ENCODE results near the gene FAAH.
"Not testable (repeated sequence)": the region's sequence is repeated elsewhere in the genome, so short reads cannot be mapped to it uniquely, and the experiment has no call there.

Gene FAAH

DNA sequence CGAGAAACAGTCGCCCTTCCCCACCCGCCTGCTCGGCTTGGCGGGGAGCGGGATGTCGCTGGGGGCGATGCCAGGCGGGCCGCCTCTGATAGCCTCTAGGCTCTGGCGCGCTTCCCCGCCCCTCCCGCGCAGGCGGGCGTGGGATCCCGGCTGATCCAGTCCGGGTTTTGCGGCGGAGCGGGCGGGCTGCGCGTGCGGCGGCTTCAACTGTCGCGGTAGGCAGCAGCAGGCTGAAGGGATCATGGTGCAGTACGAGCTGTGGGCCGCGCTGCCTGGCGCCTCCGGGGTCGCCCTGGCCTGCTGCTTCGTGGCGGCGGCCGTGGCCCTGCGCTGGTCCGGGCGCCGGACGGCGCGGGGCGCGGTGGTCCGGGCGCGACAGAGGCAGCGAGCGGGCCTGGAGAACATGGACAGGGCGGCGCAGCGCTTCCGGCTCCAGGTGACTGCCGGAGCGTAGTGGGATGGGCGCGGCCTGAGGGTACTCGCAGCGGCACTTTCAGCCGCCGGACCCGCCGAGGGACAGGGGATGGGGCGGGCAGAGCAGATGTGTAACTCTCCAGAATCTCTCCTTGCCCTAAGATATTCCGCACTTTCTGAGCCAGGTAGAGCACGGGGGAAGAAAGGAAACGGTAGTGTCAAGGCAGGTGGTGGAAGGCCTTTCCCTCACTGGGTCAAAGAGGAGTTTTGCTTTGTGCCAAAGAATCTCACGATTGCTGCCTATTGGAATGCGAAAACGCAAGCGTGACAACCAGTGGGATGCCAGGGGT is at the start of gene FAAH:
Gene FAAH (plus strand): TSS at position 210 of the 764 bp plus-strand sequence. CDS start 32 bp downstream, at position 242.
- Histone ChIP-seq H3K27me3 (peaks cover 16% of the 10 kb centered on the region), H3K4me3 (ENCODE audit: low read depth in 1 of 2, low read length in 1 of 2) (peak within 1 kb of the TSS; percentile 64 to 65), H3K27ac (peak within 1 kb of the TSS; percentile 34), H3K9me3 (no peaks in the 10 kb centered on the region), H3K4me1 (ENCODE audit: control insufficient read depth in 1 of 2, insufficient read depth in 1 of 2, low read depth in 1 of 2, low read length in 1 of 2) (peaks cover 17 to 18% of the 10 kb centered on the region in 2 experiments), H3K36me3 (no peaks in the 10 kb centered on the region)
- TF ChIP-seq, protein P1, sequence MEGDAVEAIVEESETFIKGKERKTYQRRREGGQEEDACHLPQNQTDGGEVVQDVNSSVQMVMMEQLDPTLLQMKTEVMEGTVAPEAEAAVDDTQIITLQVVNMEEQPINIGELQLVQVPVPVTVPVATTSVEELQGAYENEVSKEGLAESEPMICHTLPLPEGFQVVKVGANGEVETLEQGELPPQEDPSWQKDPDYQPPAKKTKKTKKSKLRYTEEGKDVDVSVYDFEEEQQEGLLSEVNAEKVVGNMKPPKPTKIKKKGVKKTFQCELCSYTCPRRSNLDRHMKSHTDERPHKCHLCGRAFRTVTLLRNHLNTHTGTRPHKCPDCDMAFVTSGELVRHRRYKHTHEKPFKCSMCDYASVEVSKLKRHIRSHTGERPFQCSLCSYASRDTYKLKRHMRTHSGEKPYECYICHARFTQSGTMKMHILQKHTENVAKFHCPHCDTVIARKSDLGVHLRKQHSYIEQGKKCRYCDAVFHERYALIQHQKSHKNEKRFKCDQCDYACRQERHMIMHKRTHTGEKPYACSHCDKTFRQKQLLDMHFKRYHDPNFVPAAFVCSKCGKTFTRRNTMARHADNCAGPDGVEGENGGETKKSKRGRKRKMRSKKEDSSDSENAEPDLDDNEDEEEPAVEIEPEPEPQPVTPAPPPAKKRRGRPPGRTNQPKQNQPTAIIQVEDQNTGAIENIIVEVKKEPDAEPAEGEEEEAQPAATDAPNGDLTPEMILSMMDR (IDR thresholded peaks at IDR 0.05): no peak

DNA sequence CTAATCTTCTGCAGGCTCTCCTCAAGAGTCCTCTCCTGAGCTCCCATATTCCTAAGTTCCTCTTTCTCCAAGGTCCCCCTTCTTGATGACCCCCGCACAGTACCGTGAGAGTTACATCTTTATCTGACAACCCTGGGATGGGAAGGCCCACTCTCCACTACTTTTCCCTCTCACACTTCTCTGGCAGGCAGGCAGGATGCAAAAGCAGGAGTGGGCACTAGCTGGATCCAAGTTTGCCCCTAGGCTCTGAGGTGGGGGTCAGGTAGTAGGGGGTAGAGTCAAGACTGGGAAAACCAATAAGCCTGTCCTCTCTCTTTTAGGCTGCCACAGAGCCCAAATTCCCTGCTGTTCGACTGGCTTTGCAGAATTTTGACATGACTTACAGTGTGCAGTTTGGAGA is 49.6 kb upstream of the FAAH start:
- Histone ChIP-seq H3K9me3 (no peaks in the 10 kb centered on the region), H3K4me1 (ENCODE audit: control insufficient read depth in 1 of 2, insufficient read depth in 1 of 2, low read depth in 1 of 2, low read length in 1 of 2) (peaks cover 20 to 23% of the 10 kb centered on the region in 2 experiments), H3K27ac (no peak overlapping the region), H3K4me3 (ENCODE audit: low read depth in 1 of 2, low read length in 1 of 2) (no peak overlapping the region), H3K27me3 (no peaks in the 10 kb centered on the region), H3K36me3 (peaks cover 6% of the 10 kb centered on the region)
- TF ChIP-seq, protein P1 (IDR thresholded peaks at IDR 0.05): no peak

DNA sequence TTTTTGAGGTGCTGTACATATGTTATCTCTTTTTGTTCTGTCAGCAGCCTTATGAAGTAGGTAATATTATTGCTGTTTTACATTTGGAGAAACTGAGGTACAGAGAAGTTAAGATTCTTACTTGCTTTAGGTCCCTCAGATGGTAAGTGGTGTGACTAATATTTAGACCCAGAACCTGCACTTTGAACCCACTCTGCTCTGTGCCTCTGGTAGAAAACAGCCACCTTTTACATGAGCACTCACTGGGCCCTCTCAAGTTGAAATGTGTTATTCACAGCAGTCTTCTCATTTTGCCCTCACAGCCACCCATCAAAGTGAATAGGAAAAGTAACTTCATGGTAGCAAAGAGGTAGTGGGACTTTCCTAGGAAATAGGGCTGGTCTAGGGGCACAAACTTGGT is 48.8 kb upstream of the FAAH start:
- peak overlapping the region; percentile 21 for H3K27ac ChIP-seq
- H3K4me1 ChIP-seq (ENCODE audit: control insufficient read depth in 1 of 2, insufficient read depth in 1 of 2, low read depth in 1 of 2, low read length in 1 of 2): peaks cover 21 to 25% of the 10 kb centered on the region in 2 experiments
- H3K4me3 ChIP-seq (ENCODE audit: low read depth in 1 of 2, low read length in 1 of 2): no peak overlapping the region
- H3K36me3 ChIP-seq: peaks cover 6% of the 10 kb centered on the region
- no peaks in the 10 kb centered on the region for H3K27me3 ChIP-seq
- H3K9me3 ChIP-seq: no peaks in the 10 kb centered on the region
- TF ChIP-seq, protein P1 (IDR thresholded peaks at IDR 0.05): no peak

DNA sequence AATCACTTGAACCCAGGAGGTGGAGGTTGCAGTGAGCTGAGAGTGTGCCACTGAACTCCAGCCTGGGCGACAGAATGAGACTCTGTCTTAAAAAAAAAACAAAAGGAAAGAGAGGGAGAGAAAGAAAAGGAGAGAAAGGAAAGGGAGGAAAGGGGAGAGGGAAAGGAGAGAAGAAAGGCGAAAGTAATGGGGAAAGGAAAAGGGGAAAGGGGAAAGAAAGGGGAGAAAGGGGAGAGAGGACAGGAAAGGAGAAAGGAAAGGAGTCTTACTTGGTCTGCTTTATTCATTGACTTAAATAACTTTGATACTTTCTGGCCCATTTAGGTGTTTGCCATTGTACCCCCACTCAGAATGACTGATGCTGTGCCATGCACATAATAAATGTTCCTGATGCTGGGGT is 41.8 kb upstream of the FAAH start:
- Histone ChIP-seq H3K4me3 (ENCODE audit: low read depth in 1 of 2, low read length in 1 of 2) (no peak overlapping the region), H3K27ac (no peak overlapping the region), H3K9me3 (no peaks in the 10 kb centered on the region), H3K27me3 (no peaks in the 10 kb centered on the region), H3K4me1 (ENCODE audit: control insufficient read depth in 1 of 2, insufficient read depth in 1 of 2, low read depth in 1 of 2, low read length in 1 of 2) (peaks cover 23 to 32% of the 10 kb centered on the region in 2 experiments), H3K36me3 (peaks cover 5% of the 10 kb centered on the region)
- TF ChIP-seq, protein P1 (IDR thresholded peaks at IDR 0.05): no peak

DNA sequence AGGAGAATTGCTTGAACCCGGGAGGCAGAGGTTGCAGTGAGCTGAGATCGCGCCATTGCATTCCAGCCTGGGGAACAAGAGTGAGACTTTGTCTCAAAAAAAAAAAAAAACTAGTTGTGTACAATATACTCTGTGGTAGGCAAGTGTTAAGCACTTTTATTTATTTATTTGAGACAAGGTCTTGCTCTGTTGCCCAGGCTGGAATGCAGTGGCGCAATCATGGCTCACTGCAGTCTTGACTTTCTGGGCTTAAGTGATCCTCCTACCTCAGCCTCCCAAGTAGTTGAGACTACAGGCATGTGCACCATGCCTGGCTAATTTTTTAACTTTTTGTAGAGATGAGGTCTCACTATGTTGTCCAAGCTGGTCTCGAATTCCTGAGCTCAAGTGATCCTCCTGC is 38.2 kb upstream of the FAAH start:
- not testable (repeated sequence) for H3K27me3 ChIP-seq; H3K9me3 ChIP-seq; H3K36me3 ChIP-seq; H3K4me3 ChIP-seq (ENCODE audit: low read depth in 1 of 2, low read length in 1 of 2)
- H3K27ac ChIP-seq: peak overlapping the region; percentile 78
- H3K4me1 ChIP-seq (ENCODE audit: control insufficient read depth in 1 of 2, insufficient read depth in 1 of 2, low read depth in 1 of 2, low read length in 1 of 2): peaks cover 14 to 20% of the 10 kb centered on the region in 2 experiments

DNA sequence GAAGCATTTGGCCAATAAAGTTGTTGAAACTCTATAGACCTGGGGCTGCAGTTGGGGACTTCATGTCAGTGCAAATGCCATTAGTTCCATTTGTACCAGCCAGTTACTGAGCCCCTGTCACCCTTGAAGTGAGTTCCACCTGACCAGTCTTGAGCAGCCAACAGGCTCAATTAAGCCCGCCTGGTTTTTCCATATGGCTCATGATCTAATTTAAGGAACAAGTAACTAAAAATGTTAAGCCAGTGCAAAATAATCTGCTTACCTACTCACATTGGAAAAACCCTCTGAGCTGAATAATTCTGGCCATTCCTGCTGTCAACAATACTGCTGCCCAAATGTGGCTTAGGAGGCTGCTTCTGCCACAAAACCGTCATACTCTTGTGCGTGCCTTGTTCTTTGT is 32.0 kb upstream of the FAAH start:
- H3K36me3 ChIP-seq: peaks cover 13% of the 10 kb centered on the region
- TF ChIP-seq, protein P1 (IDR thresholded peaks at IDR 0.05): no peak
- no peak overlapping the region for H3K27ac ChIP-seq
- H3K4me1 ChIP-seq (ENCODE audit: control insufficient read depth in 1 of 2, insufficient read depth in 1 of 2, low read depth in 1 of 2, low read length in 1 of 2): peaks cover 7 to 8% of the 10 kb centered on the region in 2 experiments
- no peak overlapping the region for H3K4me3 ChIP-seq (ENCODE audit: low read depth in 1 of 2, low read length in 1 of 2)
- no peaks in the 10 kb centered on the region for H3K9me3 ChIP-seq
- no peaks in the 10 kb centered on the region for H3K27me3 ChIP-seq

Data from neutrophil (primary cell).